ENCODE measurements around the gene BSDC1.

DNA sequence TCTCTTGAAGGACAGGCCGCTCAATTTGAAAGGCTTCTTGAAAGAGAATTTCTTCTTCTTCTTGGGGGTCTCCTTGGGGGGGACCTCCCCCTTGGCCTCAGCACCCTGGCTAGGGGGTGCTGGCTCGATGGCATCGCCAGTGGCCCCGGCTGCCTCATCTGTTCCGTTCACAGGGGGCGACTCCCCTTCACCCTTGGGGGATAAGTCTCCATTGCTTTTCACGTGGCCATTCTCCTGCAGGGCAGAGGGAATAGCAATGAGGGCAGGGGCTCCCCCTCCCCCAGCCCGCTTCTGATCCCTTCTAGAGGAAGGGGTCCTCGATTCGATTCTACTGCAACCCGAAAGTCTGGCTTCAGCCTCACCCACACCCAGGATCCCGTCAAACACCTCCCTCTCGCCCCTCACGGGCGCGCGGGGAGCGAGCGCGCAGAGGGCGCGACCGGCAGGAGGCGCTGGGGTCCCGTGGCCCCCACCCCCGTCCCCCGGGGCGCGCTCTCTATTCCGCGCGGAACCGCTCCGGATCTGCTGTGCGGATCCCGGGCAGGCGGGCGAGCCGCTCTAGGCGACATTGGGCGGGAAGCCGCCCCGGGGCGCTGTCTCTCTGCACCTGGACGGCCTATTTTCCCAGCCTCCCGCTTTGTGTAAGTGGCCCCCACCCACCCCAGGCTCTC is 59.2 kb downstream of the BSDC1 start:
- TF ChIP-seq CTCF (IDR thresholded peaks at IDR 0.05) (peak; percentile 58 to 87 (median 72)), POLR2A (IDR thresholded peaks at IDR 0.05) (no peak)

All from heart left ventricle (tissue), 13 donors.